H9 (cell line): ENCODE data around the gene VPS26A. TPM values are rescaled to one million over a fixed set of nuclear protein-coding genes. Genes with fewer than 3 reads are reported as not detected.

ENCODE experiments used
- DNase-seq: peaks from one replicate; pipeline ENCODE4 v3.0.0-alpha.2; 2017
- H2AFZ ChIP-seq: one replicate; pipeline ENCODE4 v1.6.1; 2013; ENCODE audit warnings: mild to moderate bottlenecking, low read length, control low read depth, moderate library complexity
- H2AK5ac ChIP-seq: 2 replicates; pipeline ENCODE4 v1.6.1; 2013; ENCODE audit warnings: low read length, control low read depth, mixed read lengths; ENCODE audit not compliant: insufficient read length
- H2BK120ac ChIP-seq: one replicate; pipeline ENCODE4 v1.6.1; 2013; ENCODE audit warnings: low read depth, mild to moderate bottlenecking, low read length, control low read depth, inconsistent platforms; ENCODE audit not compliant: poor library complexity, severe bottlenecking
- H2BK12ac ChIP-seq: 2 replicates; pipeline ENCODE4 v1.6.1; 2013; ENCODE audit warnings: low read length, control low read depth, mixed read lengths, low read depth; ENCODE audit not compliant: insufficient read length
- H2BK15ac ChIP-seq: 2 replicates; pipeline ENCODE4 v1.6.1; 2013; ENCODE audit warnings: low read depth, low read length, control low read depth
- H2BK20ac ChIP-seq: one replicate; pipeline ENCODE4 v1.6.1; 2013; ENCODE audit warnings: low read depth, mild to moderate bottlenecking, low read length, control low read depth, inconsistent platforms; ENCODE audit not compliant: poor library complexity, severe bottlenecking
- H2BK5ac ChIP-seq: 2 replicates; pipeline ENCODE4 v1.6.1; 2013; ENCODE audit warnings: low read length, control low read depth, mixed read lengths; ENCODE audit not compliant: insufficient read length
- H3K14ac ChIP-seq: 2 replicates; pipeline ENCODE4 v1.6.1; 2013; ENCODE audit warnings: low read length, control low read depth; ENCODE audit not compliant: insufficient read depth
- H3K18ac ChIP-seq: 2 replicates; pipeline ENCODE4 v1.6.1; 2013; ENCODE audit warnings: low read depth, mild to moderate bottlenecking, mixed read lengths, low read length, control low read depth; ENCODE audit not compliant: insufficient read length
- H3K23ac ChIP-seq: 2 replicates; pipeline ENCODE4 v1.6.1; 2013; ENCODE audit warnings: low read length, control low read depth, mixed read lengths, low read depth; ENCODE audit not compliant: insufficient read length
- H3K23me2 ChIP-seq: 2 replicates; pipeline ENCODE4 v1.6.1; 2013; ENCODE audit warnings: low read depth, mild to moderate bottlenecking, mixed read lengths, low read length, control low read depth; ENCODE audit not compliant: insufficient read length, poor library complexity, severe bottlenecking
- H3K27ac ChIP-seq: 2 replicates; pipeline ENCODE4 v1.5.1; 2013; ENCODE audit warnings: low read length, control low read depth, mixed read lengths, low read depth; ENCODE audit not compliant: insufficient read length
- H3K27me3 ChIP-seq: 2 replicates; pipeline ENCODE4 v1.6.1; 2013; ENCODE audit warnings: low read length, control low read depth, inconsistent platforms; ENCODE audit not compliant: insufficient read depth
- H3K4ac ChIP-seq: 2 replicates; pipeline ENCODE4 v1.6.1; 2013; ENCODE audit warnings: low read depth, mild to moderate bottlenecking, control low read depth, inconsistent platforms, low read length, moderate library complexity
- H3K4me1 ChIP-seq: 2 replicates; pipeline ENCODE4 v1.6.1; 2013; ENCODE audit warnings: low read length, control low read depth, inconsistent platforms; ENCODE audit not compliant: insufficient read depth
- H3K4me2 ChIP-seq: 2 replicates; pipeline ENCODE4 v1.6.1; 2013; ENCODE audit warnings: low read length, control low read depth, mixed read lengths; ENCODE audit not compliant: insufficient read length, insufficient read depth
- H3K56ac ChIP-seq: 2 replicates; pipeline ENCODE4 v1.6.1; 2013; ENCODE audit warnings: low read depth, mild to moderate bottlenecking, mixed read lengths, low read length, control low read depth; ENCODE audit not compliant: insufficient read length
- H3K79me1 ChIP-seq: 2 replicates; pipeline ENCODE4 v1.6.1; 2013; ENCODE audit warnings: low read depth, mild to moderate bottlenecking, moderate library complexity, low read length, control low read depth, inconsistent platforms; ENCODE audit not compliant: insufficient read depth, poor library complexity, severe bottlenecking
- H3K79me2 ChIP-seq: 2 replicates; pipeline ENCODE4 v1.6.1; 2013; ENCODE audit warnings: low read length, control low read depth, inconsistent platforms; ENCODE audit not compliant: insufficient read depth
- H3K9ac ChIP-seq: 2 replicates; pipeline ENCODE4 v1.6.1; 2013; ENCODE audit warnings: low read length, control low read depth, mixed read lengths; ENCODE audit not compliant: insufficient read length; ENCODE audit errors: extremely low read depth
- H3K9me3 ChIP-seq: one replicate; pipeline ENCODE4 v1.6.1; 2013; ENCODE audit warnings: low read depth, low read length, inconsistent platforms; ENCODE audit not compliant: control insufficient read depth
- H3T11ph ChIP-seq: one replicate; pipeline ENCODE4 v1.6.1; 2013; ENCODE audit warnings: mild to moderate bottlenecking, low read length, control low read depth, inconsistent platforms
- H4K20me1 ChIP-seq: one replicate; pipeline ENCODE4 v1.6.1; 2013; ENCODE audit not compliant: control insufficient read depth, insufficient read length, insufficient read depth
- H4K5ac ChIP-seq: 2 replicates; pipeline ENCODE4 v1.6.1; 2013; ENCODE audit warnings: low read depth, mild to moderate bottlenecking, mixed read lengths, low read length, control low read depth; ENCODE audit not compliant: insufficient read length
- H4K8ac ChIP-seq: replicated peaks from 2 replicates; pipeline ENCODE4 v1.6.1; 2013; ENCODE audit warnings: low read length, control low read depth, mixed read lengths, low read depth; ENCODE audit not compliant: insufficient read length
- H4K91ac ChIP-seq: 2 replicates; pipeline ENCODE4 v1.6.1; 2013; ENCODE audit warnings: low read depth, mild to moderate bottlenecking, moderate library complexity, mixed read lengths, low read length, control low read depth; ENCODE audit not compliant: insufficient read length
- H3K27ac Mint-ChIP-seq, 3 experiments: 2 replicates in 2 of 3; 3 replicates in 1 of 3; pipeline ENCODE4 v1.8.0; 2020 to 2021; ENCODE audit warnings: mixed read lengths in 3 of 3, mild to moderate bottlenecking in 1 of 3, moderate library complexity in 1 of 3
- H3K27me3 Mint-ChIP-seq: 2 replicates; pipeline ENCODE4 v1.8.0; 2021; ENCODE audit warnings: low read depth, mild to moderate bottlenecking, moderate library complexity, mixed read lengths
- H3K36me3 Mint-ChIP-seq, 3 experiments: 2 replicates in 2 of 3; 3 replicates in 1 of 3; pipeline ENCODE4 v1.8.0; 2020 to 2021; ENCODE audit warnings: low read depth in 3 of 3, mixed read lengths in 3 of 3; ENCODE audit not compliant: insufficient read depth in 1 of 3
- H3K4me1 Mint-ChIP-seq, 2 experiments: 2 replicates each; pipeline ENCODE4 v1.8.0; 2020; ENCODE audit warnings: mixed read lengths in 2 of 2
- H3K4me3 Mint-ChIP-seq, 2 experiments: 2 replicates in 1 of 2; 3 replicates in 1 of 2; pipeline ENCODE4 v1.8.0; 2020 to 2021; ENCODE audit warnings: mild to moderate bottlenecking in 2 of 2, mixed read lengths in 2 of 2, moderate library complexity in 1 of 2
- H3K9me3 Mint-ChIP-seq, 2 experiments: 2 replicates in 1 of 2; 3 replicates in 1 of 2; pipeline ENCODE4 v1.8.0; 2020; ENCODE audit warnings: mild to moderate bottlenecking in 2 of 2, mixed read lengths in 2 of 2, moderate library complexity in 1 of 2
- CTCF ChIP-seq: fragments of 200-600 bp; sonication (generic); conservative IDR thresholded peaks from 3 replicates; pipeline ENCODE4 v1.8.0; 2021; ENCODE audit warnings: antibody characterized with exemption, mild to moderate bottlenecking
- WGBS: extraction: QIAGEN DNeasy Blood & Tissue Kit; methylation state at CpG from one replicate; pipeline ENCODE4 v1.1.7; 2013; ENCODE audit warnings: missing lambda C conversion rate, low lambda C conversion rate, mixed read lengths; ENCODE audit not compliant: insufficient read length; ENCODE audit errors: extremely low coverage; 5-methylcytosine and 5-hydroxymethylcytosine counted together
- total RNA-seq: library from RNA; stranded (reverse); gene quantifications from 2 replicates; pipeline ENCODE4 v1.2.1, GENCODE V29; 2021

The VPS26A gene
- total RNA-seq, 1 experiment from 2014 or later, result 41.8 TPM

GRCh38 chr10:69208761-69209160 is 84.8 kb downstream of the VPS26A start:
- H3K23ac ChIP-seq, result no peak overlapping the region
- Mint-ChIP-seq H3K27me3 (no peaks in the 10 kb centered on the region), H3K27ac (no peak overlapping the region), H3K4me1 (no peaks in the 10 kb centered on the region), H3K9me3 (peaks cover 0 to 5% of the 10 kb centered on the region in 2 experiments; a peak in 3 of 5 replicates), H3K4me3 (no peak overlapping the region), H3K36me3 (peaks cover 15 to 45% (median 37%) of the 10 kb centered on the region in 3 experiments; a peak in 6 of 7 replicates)
- no peak overlapping the region for H3K56ac ChIP-seq
- no peaks in the 10 kb centered on the region for H3K79me2 ChIP-seq
- H2BK120ac ChIP-seq, result no peak overlapping the region
- no peak overlapping the region for H2BK15ac ChIP-seq
- DNase-seq, result no peak
- no peak overlapping the region for H3K9ac ChIP-seq
- no peaks in the 10 kb centered on the region for H3K23me2 ChIP-seq
- H2AK5ac ChIP-seq, result no peak overlapping the region
- H3K79me1 ChIP-seq, result no peaks in the 10 kb centered on the region
- no peaks in the 10 kb centered on the region for H4K20me1 ChIP-seq
- H3K27ac ChIP-seq, result no peak overlapping the region
- H2AFZ ChIP-seq, result no peak overlapping the region
- no peak overlapping the region for H3T11ph ChIP-seq
- no peaks in the 10 kb centered on the region for H3K9me3 ChIP-seq
- no peaks in the 10 kb centered on the region for H3K27me3 ChIP-seq
- no peak overlapping the region for H2BK20ac ChIP-seq
- no CpG with 5 or more reads among the region's 6 CpGs for WGBS
- H3K4me2 ChIP-seq, result no peak overlapping the region
- H2BK5ac ChIP-seq, result no peak overlapping the region
- no peak for TF ChIP-seq CTCF
- no peak overlapping the region for H2BK12ac ChIP-seq
- no peak overlapping the region for H3K14ac ChIP-seq
- H3K4ac ChIP-seq, result no peak overlapping the region
- H4K5ac ChIP-seq, result no peak overlapping the region
- H4K8ac ChIP-seq, result no peak overlapping the region
- H3K18ac ChIP-seq, result no peak overlapping the region
- H4K91ac ChIP-seq, result no peak overlapping the region
- no peaks in the 10 kb centered on the region for H3K4me1 ChIP-seq
